ENCODE results near the gene HMOX1. TPM values are rescaled to one million over a fixed set of nuclear protein-coding genes. Genes with fewer than 3 reads are reported as not detected.

Gene HMOX1
- total RNA-seq, 1 experiment from 2014 or later, result 26.4 TPM

- Histone ChIP-seq H3K27ac (ENCODE audit: low read depth, low read length) (peak overlapping the region; percentile 72), H4K20me1 (ENCODE audit: insufficient read depth) (0 out of 2 replicates have a peak, but pooled peaks cover 3% of the 10 kb centered on the region), H2AFZ (ENCODE audit: low read depth, low read length, poor library complexity, severe bottlenecking) (no peak overlapping the region), H3K79me2 (ENCODE audit: insufficient read depth, low read length) (peaks cover 7% of the 10 kb centered on the region; the same call in 1 of the 2 replicates), H3K36me3 (ENCODE audit: control insufficient read depth in 1 of 2, insufficient read depth in 2 of 2, low read length in 2 of 2) (peaks cover 10 to 60% of the 10 kb centered on the region in 2 experiments), H3K4me3 (replicated peaks in 1 of 2; ENCODE audit: low read depth in 1 of 2, low read length in 2 of 2) (no peak overlapping the region), H3K9ac (ENCODE audit: low read length) (no peak overlapping the region), H3K4me1 (ENCODE audit: control insufficient read depth in 1 of 2, insufficient read depth in 2 of 2, low read length in 2 of 2) (peaks cover 17 to 18% of the 10 kb centered on the region in 2 experiments), H3K27me3 (ENCODE audit: insufficient read depth, low read length) (no peaks in the 10 kb centered on the region), H3K9me3 (ENCODE audit: control insufficient read depth in 1 of 2, insufficient read depth in 1 of 2, low read depth in 1 of 2, low read length in 2 of 2) (no peaks in the 10 kb centered on the region), H3K9me2 (ENCODE audit: insufficient read depth) (no peaks in the 10 kb centered on the region), H3K4me2 (ENCODE audit: low read length) (peak overlapping the region; percentile 29; the same call in 1 of the 2 replicates)
- DNase-seq (ENCODE audit: low read depth, low spot score) (no peak), ATAC-seq (no peak)
- ChIA-PET RAD21 (ENCODE audit: low non-redundant PET in 1 of 2, low total read pairs in 2 of 2, uncharacterized antibody in 2 of 2, unreplicated experiment in 2 of 2) (no interaction called here), CTCF (interaction anchor here (1.0 kb wide), 1 partner anchor 9 kb away, joined by 3 read pairs; no protein-coding TSS in a partner anchor), POLR2A (no interaction called here)
- intact Hi-C loops (cut with micrococcal nuclease), result no loop called here
- BruUV-seq (replicated peaks), result no TSS peak
- TF ChIP-seq CTCF (IDR thresholded peaks at IDR 0.05 in 2 of 3, conservative IDR thresholded peaks at IDR 0.05 in 1 of 3; ENCODE audit: borderline replicate concordance in 1 of 3, insufficient read depth in 1 of 3, low read depth in 2 of 3, low read length in 2 of 3), result no peak
- TF ChIP-seq REST (IDR thresholded peaks at IDR 0.05; ENCODE audit: low read depth), result no peak
- no peak for TF ChIP-seq EZH2 (IDR thresholded peaks at IDR 0.05)
- TF ChIP-seq POLR2AphosphoS5 (IDR thresholded peaks at IDR 0.05; ENCODE audit: low read depth, low read length), result no peak
- TF ChIP-seq RAD21 (IDR thresholded peaks at IDR 0.05; ENCODE audit: low read depth), result no peak
- TF ChIP-seq SRF (IDR thresholded peaks at IDR 0.05; ENCODE audit: low read depth), result no peak
- no peak for TF ChIP-seq EZH2phosphoT487 (IDR thresholded peaks at IDR 0.05; ENCODE audit: borderline replicate concordance)
- TF ChIP-seq FOSL1 (IDR thresholded peaks at IDR 0.05; ENCODE audit: low read depth), result no peak
- TF ChIP-seq CBX3 (IDR thresholded peaks at IDR 0.05; ENCODE audit: low read depth), result no peak
- no peak for TF ChIP-seq ELF1 (IDR thresholded peaks at IDR 0.05; ENCODE audit: borderline replicate concordance, low read depth)
- TF ChIP-seq MAX (IDR thresholded peaks at IDR 0.05), result no peak
- no peak for TF ChIP-seq CEBPB (IDR thresholded peaks at IDR 0.05; ENCODE audit: low read depth)
- no peak for TF ChIP-seq YY1 (IDR thresholded peaks at IDR 0.05; ENCODE audit: extremely low read depth, insufficient replicate concordance, low read depth, low read length)
Observed at GRCh38 chr22:35425546-35425945, 44.6 kb downstream of the HMOX1 start.

Data from HCT116 (cell line).